GM23248 (cell line): ENCODE measurements around the gene KRTAP10-3. TPM values are rescaled to one million over a fixed set of nuclear protein-coding genes. Genes with fewer than 3 reads are reported as not detected.
"Not testable (repeated sequence)": the region's sequence is repeated elsewhere in the genome, so short reads cannot be mapped to it uniquely, and the experiment has no call there.

Experiments used
- DNase-seq: peaks from one replicate; pipeline ENCODE4 v3.0.0-alpha.2; 2015
- H2AFZ ChIP-seq: fragments of 200-600 bp; sonication (generic); 2 replicates; pipeline ENCODE4 v1.6.1; 2016; ENCODE audit warnings: antibody characterized with exemption
- H3F3A ChIP-seq: fragments of 200-600 bp; sonication (generic); 2 replicates; pipeline ENCODE4 v1.6.1; 2016; ENCODE audit warnings: mild to moderate bottlenecking, antibody characterized with exemption, mixed run types; ENCODE audit not compliant: insufficient read depth
- H3K27ac ChIP-seq: fragments of 200-600 bp; sonication (generic); 2 replicates; pipeline ENCODE4 v1.5.1; 2016; ENCODE audit warnings: mild to moderate bottlenecking
- H3K27me3 ChIP-seq: fragments of 200-600 bp; sonication (generic); replicated peaks from 2 replicates; pipeline ENCODE4 v1.6.1; 2016; ENCODE audit warnings: mild to moderate bottlenecking; ENCODE audit not compliant: insufficient read depth
- H3K36me3 ChIP-seq: fragments of 200-600 bp; sonication (generic); 2 replicates; pipeline ENCODE4 v1.6.1; 2016; ENCODE audit warnings: low read depth, mild to moderate bottlenecking
- H3K4me1 ChIP-seq: fragments of 200-600 bp; sonication (generic); 2 replicates; pipeline ENCODE4 v1.6.1; 2016; ENCODE audit warnings: mild to moderate bottlenecking; ENCODE audit not compliant: insufficient read depth
- H3K4me2 ChIP-seq: fragments of 200-600 bp; sonication (generic); one replicate; pipeline ENCODE4 v1.6.1; 2016; ENCODE audit warnings: mild to moderate bottlenecking; ENCODE audit not compliant: unreplicated experiment
- H3K4me3 ChIP-seq: fragments of 200-600 bp; sonication (generic); 2 replicates; pipeline ENCODE4 v1.5.1; 2016; ENCODE audit warnings: mild to moderate bottlenecking
- H3K79me2 ChIP-seq: fragments of 200-600 bp; sonication (generic); 2 replicates; pipeline ENCODE4 v1.6.1; 2016; ENCODE audit warnings: mild to moderate bottlenecking; ENCODE audit not compliant: insufficient read depth
- H3K9ac ChIP-seq: fragments of 200-600 bp; sonication (generic); 2 replicates; pipeline ENCODE4 v1.6.1; 2016; ENCODE audit warnings: mild to moderate bottlenecking
- H3K9me2 ChIP-seq: fragments of 200-600 bp; sonication (generic); 2 replicates; pipeline ENCODE4 v1.6.1; 2016; ENCODE audit warnings: mixed run types, mild to moderate bottlenecking, moderate library complexity; ENCODE audit not compliant: insufficient read depth
- H3K9me3 ChIP-seq: fragments of 200-600 bp; sonication (generic); one replicate; pipeline ENCODE4 v1.6.1; 2017; ENCODE audit warnings: low read depth
- H4K20me1 ChIP-seq: fragments of 200-600 bp; sonication (generic); 2 replicates; pipeline ENCODE4 v1.6.0; 2016; ENCODE audit not compliant: insufficient read depth
- EZH2 ChIP-seq: fragments of 200-600 bp; sonication (generic); IDR thresholded peaks from 2 replicates; pipeline ENCODE4 v1.6.1; 2018; ENCODE audit warnings: antibody characterized with exemption, mild to moderate bottlenecking; ENCODE audit not compliant: insufficient read depth, poor library complexity, severe bottlenecking
- EZH2phosphoT487 ChIP-seq: fragments of 200-600 bp; sonication (generic); IDR thresholded peaks from 2 replicates; pipeline ENCODE4 v1.6.1; 2018; ENCODE audit warnings: antibody characterized with exemption, moderate library complexity, mild to moderate bottlenecking, low read depth; ENCODE audit not compliant: insufficient read depth
- WGBS, 2 experiments: methylation state at CpG; one replicate each; pipeline ENCODE4 v1.1.6; 2015 to 2017; ENCODE audit warnings: low lambda C conversion rate in 2 of 2, low coverage in 1 of 2; ENCODE audit errors: missing lambda C conversion rate in 2 of 2; 5-methylcytosine and 5-hydroxymethylcytosine counted together
- in situ Hi-C: fragments of 300-500 bp; cut with MboI; formaldehyde crosslinking; loops from 2 replicates; pipeline ENCODE4 v1.15.0; 2020
- polyA plus RNA-seq: library from polyadenylated mRNA; unstranded; fragments of >200 nt; fragmentation: Nextera tagmentation; extraction: Ambion mirVana; gene quantifications from 2 replicates; pipeline ENCODE4 v1.2.1, GENCODE V29; 2016
- total RNA-seq: library from RNA; depleted of rRNA; stranded (reverse); fragments of >200 nt; shearing (Covaris generic); gene quantifications from 2 replicates; pipeline ENCODE4 v1.2.3, GENCODE V29; 2014

KRTAP10-3 gene
- total and polyA plus RNA-seq, 2 experiments from 2014 or later, result not detected

- H3K9me2 ChIP-seq, result no peaks in the 10 kb centered on the region
- H3K9me3 ChIP-seq, result no peaks in the 10 kb centered on the region
- no peak overlapping the region for H3K4me3 ChIP-seq
- H3K4me2 ChIP-seq, result no peak overlapping the region
- no peaks in the 10 kb centered on the region for H3K79me2 ChIP-seq
- H3K4me1 ChIP-seq, result no peaks in the 10 kb centered on the region
- H3K36me3 ChIP-seq, result no peaks in the 10 kb centered on the region
- H3K27ac ChIP-seq, result no peak overlapping the region
- DNase-seq, result no peak
- H2AFZ ChIP-seq, result no peak overlapping the region
- WGBS, 2 experiments, result 49 to 52% methylated on average over 20 of the region's 20 CpGs
- in situ Hi-C loops, result loop anchor here (25.0 kb wide), 1 partner anchor 513 kb away; no protein-coding TSS in a partner anchor
- H3F3A ChIP-seq, result no peaks in the 10 kb centered on the region
- TF ChIP-seq EZH2 (no peak), EZH2phosphoT487 (no peak)
- no peaks in the 10 kb centered on the region for H4K20me1 ChIP-seq
- H3K27me3 ChIP-seq, result peaks cover 5% of the 10 kb centered on the region; the same call in 1 of the 2 replicates
- H3K9ac ChIP-seq, result no peak overlapping the region
These were observed 16.9 kb upstream of the KRTAP10-3 start for GRCh38 chr21:44575307-44576024.

GRCh38 chr21:44574457-44575306 is 16.1 kb upstream of the KRTAP10-3 start:
- TF ChIP-seq EZH2 (no peak), EZH2phosphoT487 (no peak)
- H3K4me2 ChIP-seq, result no peak overlapping the region
- no peak overlapping the region for H3K27ac ChIP-seq
- 25 to 28% methylated on average over 18 to 21 of the region's 21 CpGs for WGBS, 2 experiments
- no peak for DNase-seq
- no peaks in the 10 kb centered on the region for H3K9me2 ChIP-seq
- no peaks in the 10 kb centered on the region for H3K36me3 ChIP-seq
- H3K79me2 ChIP-seq, result no peaks in the 10 kb centered on the region
- H3K4me1 ChIP-seq, result no peaks in the 10 kb centered on the region
- no peak overlapping the region for H2AFZ ChIP-seq
- H3K27me3 ChIP-seq, result peaks cover 5% of the 10 kb centered on the region; the same call in 1 of the 2 replicates
- no peaks in the 10 kb centered on the region for H4K20me1 ChIP-seq
- no peak overlapping the region for H3K4me3 ChIP-seq
- H3K9me3 ChIP-seq, result no peaks in the 10 kb centered on the region
- no peak overlapping the region for H3K9ac ChIP-seq
- in situ Hi-C loops, result loop anchor here (25.0 kb wide), 1 partner anchor 512 kb away; no protein-coding TSS in a partner anchor
- no peaks in the 10 kb centered on the region for H3F3A ChIP-seq

DNA sequence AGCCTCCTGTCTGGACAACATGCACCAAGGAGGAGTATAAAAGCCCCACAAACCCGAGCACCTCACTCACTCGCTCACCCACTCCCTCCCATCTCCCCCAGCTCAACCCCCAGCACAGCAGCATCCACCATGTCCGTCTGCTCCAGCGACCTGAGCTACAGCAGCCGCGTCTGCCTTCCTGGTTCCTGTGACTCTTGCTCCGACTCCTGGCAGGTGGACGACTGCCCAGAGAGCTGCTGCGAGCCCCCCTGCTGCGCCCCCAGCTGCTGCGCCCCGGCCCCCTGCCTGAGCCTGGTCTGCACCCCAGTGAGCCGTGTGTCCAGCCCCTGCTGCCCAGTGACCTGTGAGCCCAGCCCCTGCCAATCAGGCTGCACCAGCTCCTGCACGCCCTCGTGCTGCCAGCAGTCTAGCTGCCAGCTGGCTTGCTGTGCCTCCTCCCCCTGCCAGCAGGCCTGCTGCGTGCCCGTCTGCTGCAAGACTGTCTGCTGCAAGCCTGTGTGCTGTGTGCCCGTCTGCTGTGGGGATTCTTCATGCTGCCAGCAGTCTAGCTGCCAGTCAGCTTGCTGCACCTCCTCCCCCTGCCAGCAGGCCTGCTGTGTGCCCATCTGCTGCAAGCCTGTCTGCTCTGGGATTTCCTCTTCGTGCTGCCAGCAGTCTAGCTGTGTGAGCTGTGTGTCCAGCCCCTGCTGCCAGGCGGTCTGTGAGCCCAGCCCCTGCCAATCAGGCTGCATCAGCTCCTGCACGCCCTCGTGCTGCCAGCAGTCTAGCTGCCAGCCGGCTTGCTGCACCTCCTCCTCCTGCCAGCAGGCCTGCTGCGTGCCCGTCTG is 15.2 kb upstream of the KRTAP10-3 start, which contains the start of gene KRTAP10-4:
TSS of gene KRTAP10-4 (plus strand) at position 100 of the 827 bp plus-strand sequence. CDS start at position 130, 30 bp downstream.
- DNase-seq, H3K36me3 ChIP-seq, in situ Hi-C loops, H4K20me1 ChIP-seq, H2AFZ ChIP-seq, H3K9ac ChIP-seq, H3K4me1 ChIP-seq, H3K9me3 ChIP-seq, H3F3A ChIP-seq, H3K27ac ChIP-seq, H3K79me2 ChIP-seq, H3K4me3 ChIP-seq, H3K9me2 ChIP-seq, H3K4me2 ChIP-seq, H3K27me3 ChIP-seq: not testable (repeated sequence)
- WGBS, 2 experiments, result 11 to 13% methylated on average over 19 of the region's 25 CpGs

DNA sequence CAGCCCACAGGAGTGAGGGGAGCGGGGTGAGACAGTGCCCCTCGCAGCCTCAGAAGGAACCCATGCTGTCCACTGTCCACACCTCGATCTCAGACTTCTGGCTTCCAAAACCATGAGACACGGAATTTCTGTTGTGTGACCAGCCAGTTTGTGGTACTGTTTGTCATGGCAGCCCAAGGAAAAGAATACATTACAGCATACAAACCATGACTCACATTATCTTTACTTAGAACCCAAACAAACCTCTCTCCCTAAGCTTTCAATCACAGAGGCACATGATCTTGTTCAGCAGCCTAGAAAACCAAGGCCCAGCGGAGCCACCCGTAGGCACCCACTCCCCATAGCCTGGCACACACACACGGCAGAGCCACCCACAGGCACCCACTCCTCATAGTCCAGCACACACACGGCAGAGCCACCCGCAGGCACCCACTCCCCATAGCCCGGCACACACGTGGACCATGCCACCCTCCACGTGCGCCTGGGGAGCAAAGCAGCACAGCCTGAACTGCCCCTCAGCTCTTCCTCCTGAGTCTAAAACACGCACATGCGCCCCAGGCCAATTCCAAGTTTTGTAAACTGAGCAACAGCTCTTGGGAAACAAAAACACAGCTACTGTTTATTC is 14.5 kb upstream of the KRTAP10-3 start:
- Histone ChIP-seq H3K79me2 (no peaks in the 10 kb centered on the region), H3K4me3 (no peak overlapping the region), H3K4me2 (no peak overlapping the region), H4K20me1 (no peaks in the 10 kb centered on the region), H3F3A (no peaks in the 10 kb centered on the region), H2AFZ (no peak overlapping the region), H3K36me3 (no peaks in the 10 kb centered on the region), H3K9me2 (no peaks in the 10 kb centered on the region), H3K27ac (no peak overlapping the region), H3K27me3 (peaks cover 5% of the 10 kb centered on the region; the same call in 1 of the 2 replicates), H3K9ac (no peak overlapping the region), H3K9me3 (no peaks in the 10 kb centered on the region), H3K4me1 (no peaks in the 10 kb centered on the region)
- peak; percentile 44 for DNase-seq
- 35 to 37% methylated on average over 15 of the region's 15 CpGs for WGBS, 2 experiments
- in situ Hi-C loops, result no loop called here
- TF ChIP-seq EZH2phosphoT487 (no peak), EZH2 (no peak)
